AG10803 (cell line): ENCODE results near the gene LDLRAD4.
A peak's percentile ranks its signal among the peaks of the same experiment; 100 is the strongest.

Source experiments
- DNase-seq: peaks from one replicate; pipeline ENCODE4 v3.0.0; 2010; ENCODE audit warnings: low read depth
- H3K4me3 ChIP-seq: 2 replicates; pipeline ENCODE4 v1.5.1; 2011; ENCODE audit warnings: mild to moderate bottlenecking, low read length, control low read depth
- TF ChIP-seq, protein P1 (sequence below): conservative IDR thresholded peaks from 2 replicates; pipeline ENCODE4 v1.5.1; 2011; ENCODE audit warnings: mild to moderate bottlenecking, low read length, control low read depth, inconsistent platforms

LDLRAD4 gene

GRCh38 chr18:13612196-13612997, 393.8 kb downstream of the LDLRAD4 start:
- DNase-seq = no peak
- H3K4me3 ChIP-seq = peak overlapping the region; percentile 42

GRCh38 chr18:13613099-13613498, 394.5 kb downstream of the LDLRAD4 start:
- no peak for DNase-seq
- TF ChIP-seq, protein P1, sequence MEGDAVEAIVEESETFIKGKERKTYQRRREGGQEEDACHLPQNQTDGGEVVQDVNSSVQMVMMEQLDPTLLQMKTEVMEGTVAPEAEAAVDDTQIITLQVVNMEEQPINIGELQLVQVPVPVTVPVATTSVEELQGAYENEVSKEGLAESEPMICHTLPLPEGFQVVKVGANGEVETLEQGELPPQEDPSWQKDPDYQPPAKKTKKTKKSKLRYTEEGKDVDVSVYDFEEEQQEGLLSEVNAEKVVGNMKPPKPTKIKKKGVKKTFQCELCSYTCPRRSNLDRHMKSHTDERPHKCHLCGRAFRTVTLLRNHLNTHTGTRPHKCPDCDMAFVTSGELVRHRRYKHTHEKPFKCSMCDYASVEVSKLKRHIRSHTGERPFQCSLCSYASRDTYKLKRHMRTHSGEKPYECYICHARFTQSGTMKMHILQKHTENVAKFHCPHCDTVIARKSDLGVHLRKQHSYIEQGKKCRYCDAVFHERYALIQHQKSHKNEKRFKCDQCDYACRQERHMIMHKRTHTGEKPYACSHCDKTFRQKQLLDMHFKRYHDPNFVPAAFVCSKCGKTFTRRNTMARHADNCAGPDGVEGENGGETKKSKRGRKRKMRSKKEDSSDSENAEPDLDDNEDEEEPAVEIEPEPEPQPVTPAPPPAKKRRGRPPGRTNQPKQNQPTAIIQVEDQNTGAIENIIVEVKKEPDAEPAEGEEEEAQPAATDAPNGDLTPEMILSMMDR = no peak
- no peak overlapping the region for H3K4me3 ChIP-seq

More at GRCh38 chr18:13612196-13612997, 393.8 kb downstream of the LDLRAD4 start:
- TF ChIP-seq, protein P1 = no peak

DNA sequence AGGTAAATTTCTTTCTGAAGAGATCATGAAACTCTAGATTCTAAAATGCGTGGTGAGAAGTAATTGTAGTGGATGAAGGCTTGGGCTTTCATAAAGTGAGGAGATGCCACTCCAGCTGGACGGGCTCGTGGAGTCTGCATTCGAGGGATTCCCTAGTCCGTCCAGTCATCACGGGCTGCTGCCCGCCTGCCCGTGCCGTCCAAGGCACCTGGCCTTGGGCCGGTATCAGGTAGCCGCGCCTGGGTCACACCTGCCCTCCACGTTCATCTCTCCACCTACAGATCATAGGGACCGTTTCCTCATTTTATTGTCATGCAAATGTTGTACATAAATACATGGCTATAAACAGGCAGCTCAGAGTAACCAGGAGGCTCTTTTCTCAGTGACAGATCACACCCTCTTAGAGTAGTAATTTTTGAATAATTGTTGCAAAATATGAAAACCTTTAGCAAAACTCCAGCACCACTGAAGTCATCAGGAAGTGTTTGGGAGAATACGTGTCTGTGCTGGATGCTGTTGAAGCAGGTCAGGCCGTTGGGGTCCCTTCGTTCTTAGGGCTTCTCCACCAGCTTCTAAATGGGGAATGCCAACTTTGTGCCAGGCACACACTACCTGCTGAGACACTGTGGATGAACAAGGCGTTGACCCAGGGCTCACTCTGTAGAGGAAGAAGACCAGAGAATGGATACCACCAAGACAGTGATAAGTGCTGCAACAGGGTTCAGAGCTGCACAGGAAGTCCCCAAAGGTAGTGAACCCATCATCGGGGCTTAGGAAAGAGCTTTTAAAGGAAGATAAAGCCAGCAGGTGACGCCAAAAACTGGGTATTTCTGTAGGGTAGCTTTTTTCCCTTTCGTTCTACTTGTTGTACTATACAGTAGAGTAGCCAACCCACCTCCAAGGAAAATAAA, 395.3 kb downstream of the LDLRAD4 start:
- DNase-seq = no peak
- H3K4me3 ChIP-seq = no peak overlapping the region
- TF ChIP-seq, protein P1 = no peak

DNA sequence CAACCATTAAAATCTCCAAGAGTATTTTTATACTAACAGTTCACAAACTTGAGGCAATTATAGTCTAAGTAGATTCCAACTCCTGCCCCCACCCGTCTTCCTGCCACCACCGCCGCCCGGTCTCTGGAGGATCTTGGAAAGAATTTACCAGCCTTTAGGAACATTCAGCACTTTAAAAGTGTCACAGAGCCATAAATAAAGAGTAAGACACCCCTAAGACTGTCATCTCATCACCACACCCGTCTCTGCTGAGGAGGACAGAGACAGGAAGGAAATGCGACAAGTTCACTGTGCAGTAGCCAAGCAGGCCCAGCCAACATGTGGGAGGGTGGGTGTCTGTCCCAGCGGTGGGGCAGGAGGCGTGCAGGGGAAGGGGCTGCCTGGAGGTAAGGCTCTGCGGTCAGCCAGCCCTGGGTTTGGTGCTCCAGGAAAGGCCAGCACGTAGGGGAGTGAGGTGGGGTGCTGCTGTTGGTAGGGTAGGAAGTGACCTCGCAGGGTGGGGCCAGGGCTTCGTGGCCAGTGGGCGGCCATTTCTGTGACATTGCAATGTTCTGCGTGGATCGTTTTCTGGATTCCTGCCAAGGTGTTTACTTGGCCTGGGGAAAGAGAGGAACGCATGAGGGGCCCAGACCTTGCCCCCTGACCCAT, 396.2 kb downstream of the LDLRAD4 start:
- TF ChIP-seq, protein P1 = no peak
- no peak for DNase-seq
- H3K4me3 ChIP-seq = no peak overlapping the region

DNA sequence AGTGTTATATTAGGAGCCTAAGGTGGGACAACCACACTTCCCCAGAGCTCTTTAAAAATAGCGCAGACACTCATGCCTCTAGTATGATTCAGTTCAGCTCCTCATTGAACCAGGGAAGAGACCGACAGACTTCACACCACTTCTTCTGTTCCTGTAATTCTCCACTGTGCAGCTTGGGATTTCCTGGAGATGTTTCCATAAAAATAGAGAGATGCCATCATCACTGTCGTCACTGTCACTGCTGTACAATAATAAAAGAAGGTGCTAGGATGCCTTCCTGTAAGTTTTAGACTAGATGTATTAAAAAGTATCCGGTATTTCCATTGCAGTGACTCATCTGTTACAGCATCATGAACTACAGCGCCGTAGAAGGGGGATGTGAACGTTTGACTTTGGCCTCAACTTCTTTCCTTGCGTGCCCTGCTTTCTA, 396.9 kb downstream of the LDLRAD4 start:
- H3K4me3 ChIP-seq = no peak overlapping the region
- TF ChIP-seq, protein P1 = no peak
- peak; percentile 11 for DNase-seq

DNA sequence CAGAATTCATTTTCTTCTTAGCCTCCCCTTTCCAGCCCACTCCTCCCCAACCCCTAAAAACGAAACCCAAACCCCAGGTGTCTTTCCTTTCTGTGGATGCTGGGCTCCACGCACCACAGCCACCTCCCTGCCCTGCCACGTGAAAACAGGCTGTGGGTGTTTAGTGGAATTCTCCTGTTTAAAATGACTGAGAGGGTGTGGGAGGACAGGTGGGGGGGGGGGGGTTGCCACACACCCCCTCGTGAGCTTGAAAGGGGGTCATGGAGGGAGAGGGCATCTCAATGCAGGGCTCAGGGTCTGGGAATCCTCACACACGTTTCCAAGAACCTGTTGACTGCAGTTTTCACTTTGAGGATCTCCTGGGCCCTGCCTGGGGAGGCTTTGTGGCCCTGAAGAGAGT, 397.5 kb downstream of the LDLRAD4 start:
- TF ChIP-seq, protein P1 = no peak
- no peak overlapping the region for H3K4me3 ChIP-seq
- no peak for DNase-seq
